ENCODE results near the gene GDPD5.

The GDPD5 gene, protein sequence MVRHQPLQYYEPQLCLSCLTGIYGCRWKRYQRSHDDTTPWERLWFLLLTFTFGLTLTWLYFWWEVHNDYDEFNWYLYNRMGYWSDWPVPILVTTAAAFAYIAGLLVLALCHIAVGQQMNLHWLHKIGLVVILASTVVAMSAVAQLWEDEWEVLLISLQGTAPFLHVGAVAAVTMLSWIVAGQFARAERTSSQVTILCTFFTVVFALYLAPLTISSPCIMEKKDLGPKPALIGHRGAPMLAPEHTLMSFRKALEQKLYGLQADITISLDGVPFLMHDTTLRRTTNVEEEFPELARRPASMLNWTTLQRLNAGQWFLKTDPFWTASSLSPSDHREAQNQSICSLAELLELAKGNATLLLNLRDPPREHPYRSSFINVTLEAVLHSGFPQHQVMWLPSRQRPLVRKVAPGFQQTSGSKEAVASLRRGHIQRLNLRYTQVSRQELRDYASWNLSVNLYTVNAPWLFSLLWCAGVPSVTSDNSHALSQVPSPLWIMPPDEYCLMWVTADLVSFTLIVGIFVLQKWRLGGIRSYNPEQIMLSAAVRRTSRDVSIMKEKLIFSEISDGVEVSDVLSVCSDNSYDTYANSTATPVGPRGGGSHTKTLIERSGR
- 34.2 to 88.6 (median 65.4) reads per million in 4 donors for total RNA-seq

DNA sequence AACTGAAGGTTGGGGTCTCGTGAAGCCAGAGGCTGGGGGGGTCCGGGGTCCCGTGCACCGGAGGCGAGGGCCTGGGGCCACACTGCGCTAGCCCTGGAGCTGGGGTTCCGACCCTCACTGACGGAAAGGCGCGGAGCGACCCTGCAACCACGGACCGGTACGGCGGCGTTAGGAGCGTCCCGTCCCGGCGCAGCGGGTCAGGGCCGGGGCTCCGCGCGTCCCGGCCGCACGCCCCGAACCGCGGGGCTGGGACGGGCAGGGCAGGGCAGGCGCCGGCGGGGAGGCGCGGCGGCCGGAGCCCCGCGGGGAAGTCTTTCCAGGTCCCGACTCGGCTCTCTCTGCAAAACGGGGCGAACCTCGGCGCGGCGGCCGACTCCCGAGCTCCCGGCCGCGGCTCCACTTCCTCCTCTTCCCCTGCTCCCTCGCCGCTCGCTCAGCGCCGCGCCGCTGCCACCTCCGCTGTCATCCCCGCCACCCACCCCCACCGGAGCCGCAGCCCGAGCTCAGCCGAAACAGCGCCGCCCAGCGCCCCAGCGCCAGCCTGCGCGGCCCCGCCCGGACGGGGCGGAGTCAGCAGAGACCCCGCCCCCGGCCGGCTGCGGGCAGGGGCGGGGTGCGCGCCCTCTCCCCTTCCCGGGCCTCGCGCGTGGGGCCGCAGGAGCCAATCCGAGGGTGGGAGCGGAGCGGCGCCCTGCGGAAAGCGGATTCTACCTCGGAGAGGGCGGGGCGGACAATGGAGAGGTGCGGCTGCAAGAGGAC, at the start of gene GDPD5:
TSS of gene GDPD5 (minus strand) at position 509 of the 759 bp plus-strand sequence. CDS start 48,206 bp downstream, outside the sequence.
- DNase-seq: peak; percentile 82 to 91 (median 85)

DNA sequence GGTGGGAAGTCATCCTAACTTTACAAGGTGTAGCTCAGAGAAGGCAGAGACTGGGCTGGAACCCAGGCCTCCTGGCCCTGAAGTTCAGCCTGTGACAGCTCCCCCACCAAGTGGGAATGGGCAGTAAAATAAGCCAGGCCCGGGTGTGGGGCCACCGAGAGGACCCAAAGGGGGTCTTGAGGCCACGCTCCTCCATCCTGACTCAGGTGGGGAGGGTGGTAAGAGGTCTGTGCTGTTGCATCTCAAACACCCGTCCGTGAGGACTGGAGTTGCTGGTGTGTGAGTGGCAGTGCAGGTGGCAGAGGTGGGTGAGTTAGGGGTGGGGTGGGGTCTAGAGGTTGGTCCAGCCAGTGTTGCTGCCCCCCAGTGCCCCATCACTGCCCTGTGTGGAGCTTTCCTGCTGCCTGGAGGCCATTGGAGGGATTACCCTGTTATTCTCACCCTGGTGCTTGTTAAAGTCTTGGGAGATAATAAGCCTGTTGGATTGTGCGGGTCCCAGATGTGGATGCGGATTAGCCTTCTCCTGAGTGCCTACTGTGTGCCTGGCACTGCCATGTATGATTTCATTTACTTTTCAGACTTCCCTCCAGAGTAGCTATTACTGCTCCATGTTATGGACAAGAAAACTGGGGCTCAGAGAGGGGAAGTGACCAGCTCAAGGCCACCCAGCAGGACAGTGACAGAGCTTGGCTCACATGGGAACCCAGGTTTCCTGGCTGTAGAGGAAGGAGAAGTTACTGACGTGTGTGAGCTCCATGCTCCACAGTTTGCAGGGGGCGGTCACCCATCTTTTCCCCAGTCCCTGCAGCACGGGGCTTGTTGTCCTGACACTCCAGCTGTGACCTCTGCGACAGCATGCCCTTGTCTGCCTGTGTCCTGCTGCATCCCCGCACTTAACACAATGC, 49.2 kb upstream of the GDPD5 start:
- no peak for DNase-seq

DNA sequence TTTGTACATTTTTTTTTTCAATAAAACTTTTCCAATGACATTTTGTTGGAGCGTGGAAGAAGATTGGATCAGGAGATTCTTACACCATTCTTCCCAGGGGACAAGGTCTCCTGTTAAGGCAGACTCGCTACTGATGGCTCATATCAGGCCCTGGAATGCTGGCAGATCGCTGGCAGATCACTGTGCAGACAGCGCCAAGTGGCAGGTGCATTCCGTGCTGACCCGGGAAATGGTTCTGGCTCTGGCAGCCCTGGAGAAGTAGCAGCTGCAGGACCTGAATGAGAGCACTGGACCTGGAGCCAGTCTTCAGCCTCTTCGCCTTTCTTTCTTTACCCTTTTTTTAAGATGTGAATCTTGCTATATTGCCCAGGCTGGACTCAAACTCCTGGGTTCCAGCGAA, 47.0 kb upstream of the GDPD5 start:
- DNase-seq: no peak

DNA sequence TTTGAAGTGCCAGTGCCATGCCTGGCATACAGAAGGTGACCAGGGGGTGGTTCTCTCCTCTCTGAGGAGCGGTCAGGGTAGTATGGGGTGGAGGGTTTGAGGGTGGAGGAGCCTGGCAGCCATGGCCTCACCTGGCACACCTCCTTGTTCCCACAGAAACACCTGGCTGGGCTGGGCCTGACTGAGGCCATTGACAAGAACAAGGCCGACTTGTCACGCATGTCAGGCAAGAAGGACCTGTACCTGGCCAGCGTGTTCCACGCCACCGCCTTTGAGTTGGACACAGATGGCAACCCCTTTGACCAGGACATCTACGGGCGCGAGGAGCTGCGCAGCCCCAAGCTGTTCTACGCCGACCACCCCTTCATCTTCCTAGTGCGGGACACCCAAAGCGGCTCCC, 45.9 kb upstream of the GDPD5 start:
- DNase-seq: no peak

DNA sequence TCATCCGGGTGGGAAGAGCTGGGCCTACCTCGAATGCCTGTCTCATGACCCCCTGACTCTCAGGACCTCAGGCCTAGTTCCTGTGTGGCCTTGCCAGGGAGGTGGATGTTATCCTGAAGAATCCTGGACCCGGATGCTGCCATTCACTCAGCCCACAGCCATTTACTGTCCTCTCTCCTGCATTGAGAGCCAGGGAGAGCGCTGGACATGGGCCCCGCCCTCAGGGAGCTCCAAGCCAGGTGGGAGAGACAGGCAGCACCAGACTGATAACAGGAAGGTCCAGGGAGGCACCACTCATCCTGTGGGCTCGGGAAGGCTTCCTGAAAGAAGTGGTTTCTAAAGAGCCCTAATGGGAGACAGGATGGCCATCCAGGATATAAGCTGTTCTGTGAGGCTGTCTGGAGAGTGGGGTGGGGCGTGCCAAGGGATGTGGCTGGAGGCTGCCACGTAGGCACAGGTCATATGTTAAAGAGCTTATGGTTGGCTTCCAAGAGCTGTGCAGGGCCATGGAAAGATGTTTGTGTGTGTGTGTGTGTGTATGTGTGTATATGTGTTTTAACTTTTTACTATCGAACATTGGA, 44.9 kb upstream of the GDPD5 start:
- no peak for DNase-seq

DNA sequence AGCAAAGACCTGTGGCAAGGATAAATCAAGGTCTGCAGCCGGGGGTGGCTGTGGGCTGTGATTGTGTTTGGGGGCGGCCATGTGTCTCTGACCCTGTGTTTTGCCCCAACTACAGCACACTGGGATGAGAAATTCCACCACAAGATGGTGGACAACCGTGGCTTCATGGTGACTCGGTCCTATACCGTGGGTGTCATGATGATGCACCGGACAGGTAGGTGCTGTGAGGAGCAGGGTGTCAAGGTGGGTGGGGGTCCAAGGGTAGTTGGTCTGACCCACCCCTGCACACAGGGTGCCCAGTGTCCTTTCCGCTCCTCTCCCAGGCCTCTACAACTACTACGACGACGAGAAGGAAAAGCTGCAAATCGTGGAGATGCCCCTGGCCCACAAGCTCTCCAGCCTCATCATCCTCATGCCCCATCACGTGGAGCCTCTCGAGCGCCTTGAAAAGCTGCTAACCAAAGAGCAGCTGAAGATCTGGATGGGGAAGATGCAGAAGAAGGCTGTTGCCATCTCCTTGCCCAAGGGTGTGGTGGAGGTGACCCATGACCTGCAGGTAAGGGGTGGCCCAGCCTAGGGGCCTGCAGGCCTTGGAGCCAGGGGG, 43.0 kb upstream of the GDPD5 start:
- no peak for DNase-seq

DNA sequence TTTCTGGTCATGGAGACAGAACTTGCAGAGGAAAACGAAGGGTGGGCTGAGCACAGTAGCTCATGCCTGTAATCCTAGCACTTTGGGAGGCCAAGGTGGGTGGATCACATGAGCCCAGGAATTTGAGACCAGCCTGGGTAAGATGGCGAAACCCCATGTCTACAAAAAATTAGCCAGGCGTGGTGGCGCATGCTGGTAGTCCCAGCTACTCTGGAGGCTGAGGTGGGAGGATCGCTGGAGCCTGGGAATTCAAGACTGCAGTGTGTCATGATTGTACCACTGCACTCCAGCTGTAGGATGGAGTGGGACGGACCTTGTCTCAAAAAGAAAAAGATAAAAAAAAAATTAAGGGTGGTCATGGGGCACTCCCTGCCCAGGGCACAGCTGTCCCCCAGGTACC, 42.2 kb upstream of the GDPD5 start:
- no peak for DNase-seq

DNA sequence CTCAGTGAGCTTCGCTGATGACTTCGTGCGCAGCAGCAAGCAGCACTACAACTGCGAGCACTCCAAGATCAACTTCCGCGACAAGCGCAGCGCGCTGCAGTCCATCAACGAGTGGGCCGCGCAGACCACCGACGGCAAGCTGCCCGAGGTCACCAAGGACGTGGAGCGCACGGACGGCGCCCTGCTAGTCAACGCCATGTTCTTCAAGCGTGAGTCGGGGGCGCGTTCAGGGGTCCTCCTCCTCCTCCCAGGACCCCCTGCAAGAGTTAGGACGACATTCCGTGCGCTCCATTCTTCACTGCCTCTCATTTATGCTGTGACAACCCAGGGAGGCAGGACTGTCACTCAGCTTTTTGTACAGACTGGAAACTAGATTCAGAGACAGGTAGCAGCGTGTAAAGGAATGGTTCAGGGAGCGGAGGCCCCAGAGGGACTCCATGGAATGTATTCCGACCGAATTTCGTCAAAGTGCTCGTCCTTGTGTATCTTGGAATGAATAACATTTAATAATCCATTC, 41.1 kb upstream of the GDPD5 start:
- DNase-seq: no peak

DNA sequence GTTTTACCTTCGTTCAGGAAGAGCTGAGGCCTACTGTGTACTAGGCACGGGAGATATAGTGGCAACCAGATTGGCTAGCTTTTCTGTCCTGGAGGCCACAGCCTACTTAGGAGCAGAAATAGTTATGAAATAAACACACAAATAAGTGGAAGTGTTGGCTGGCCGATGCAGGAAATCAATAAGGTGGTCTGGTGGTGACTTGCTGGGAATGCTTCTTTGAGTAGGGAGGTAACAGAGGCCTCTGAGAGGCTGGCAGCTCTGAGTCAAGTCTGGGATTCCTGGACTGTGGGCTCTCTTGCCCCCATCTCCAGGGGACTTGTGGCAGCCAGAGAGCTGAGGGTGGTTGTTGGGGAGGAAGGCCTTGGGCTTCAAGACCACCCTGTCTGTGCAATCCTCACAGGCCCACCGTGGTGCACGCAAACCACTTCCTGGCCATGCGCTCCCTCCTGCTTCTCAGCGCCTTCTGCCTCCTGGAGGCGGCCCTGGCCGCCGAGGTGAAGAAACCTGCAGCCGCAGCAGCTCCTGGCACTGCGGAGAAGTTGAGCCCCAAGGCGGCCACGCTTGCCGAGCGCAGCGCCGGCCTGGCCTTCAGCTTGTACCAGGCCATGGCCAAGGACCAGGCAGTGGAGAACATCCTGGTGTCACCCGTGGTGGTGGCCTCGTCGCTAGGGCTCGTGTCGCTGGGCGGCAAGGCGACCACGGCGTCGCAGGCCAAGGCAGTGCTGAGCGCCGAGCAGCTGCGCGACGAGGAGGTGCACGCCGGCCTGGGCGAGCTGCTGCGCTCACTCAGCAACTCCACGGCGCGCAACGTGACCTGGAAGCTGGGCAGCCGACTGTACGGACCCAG, 40.4 kb upstream of the GDPD5 start:
- DNase-seq: no peak

DNA sequence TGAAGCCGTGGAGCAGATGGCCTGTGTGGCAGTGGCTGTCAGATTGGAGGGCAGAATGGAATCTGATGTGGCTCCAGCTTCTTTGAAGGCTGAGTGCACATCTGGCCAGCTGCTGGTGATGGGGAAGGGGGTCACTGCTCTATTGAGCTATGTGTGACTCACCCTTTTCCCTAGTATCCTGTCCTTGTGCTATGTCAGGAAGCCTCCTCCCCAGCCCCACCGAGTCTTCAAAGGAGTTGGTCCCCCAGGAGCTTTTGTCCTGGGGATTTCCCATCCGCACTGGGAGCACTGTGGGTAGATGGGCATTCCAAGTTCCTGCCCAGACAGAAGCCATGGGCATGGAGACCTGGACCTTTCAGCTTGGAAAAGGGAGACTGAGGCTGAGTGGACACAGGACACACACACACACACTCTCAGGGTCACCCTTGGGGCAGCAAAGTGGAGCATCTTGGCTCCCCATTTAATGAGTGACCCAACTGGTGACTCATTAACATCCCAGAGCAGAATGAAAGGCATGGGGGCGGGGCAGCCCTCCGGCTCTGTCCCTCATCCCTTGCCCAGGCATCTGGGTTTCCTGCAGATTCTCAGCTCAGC, 39.6 kb upstream of the GDPD5 start:
- DNase-seq: no peak

DNA sequence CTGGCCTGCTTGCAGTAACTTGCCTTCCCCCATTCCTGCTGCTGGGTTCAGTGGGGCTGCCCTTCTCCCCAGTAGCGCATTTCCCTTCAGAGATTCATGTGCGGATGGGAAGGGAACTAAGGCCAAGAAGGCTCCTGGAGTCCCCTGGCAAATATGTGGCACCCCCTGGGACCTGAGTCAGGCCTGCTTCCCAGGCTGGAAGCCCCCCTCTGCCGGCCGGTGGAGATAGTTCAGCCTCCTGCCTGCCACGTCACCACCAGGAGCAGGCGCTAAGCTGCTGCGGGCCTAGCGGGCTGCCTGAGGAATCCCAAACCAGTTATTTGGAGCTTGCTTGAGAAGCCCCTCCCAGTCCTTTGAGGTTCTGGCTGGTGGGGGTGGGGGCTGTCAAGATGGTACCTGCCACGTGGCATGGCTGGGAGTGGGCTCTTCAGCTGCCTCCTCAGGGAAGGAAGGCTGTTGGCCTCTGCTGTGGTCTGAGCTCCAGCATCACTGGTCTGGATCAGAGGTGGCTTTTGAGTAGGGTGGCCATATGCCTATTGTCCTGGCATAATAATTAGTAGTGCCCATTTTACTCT, 38.3 kb upstream of the GDPD5 start:
- no peak for DNase-seq

DNA sequence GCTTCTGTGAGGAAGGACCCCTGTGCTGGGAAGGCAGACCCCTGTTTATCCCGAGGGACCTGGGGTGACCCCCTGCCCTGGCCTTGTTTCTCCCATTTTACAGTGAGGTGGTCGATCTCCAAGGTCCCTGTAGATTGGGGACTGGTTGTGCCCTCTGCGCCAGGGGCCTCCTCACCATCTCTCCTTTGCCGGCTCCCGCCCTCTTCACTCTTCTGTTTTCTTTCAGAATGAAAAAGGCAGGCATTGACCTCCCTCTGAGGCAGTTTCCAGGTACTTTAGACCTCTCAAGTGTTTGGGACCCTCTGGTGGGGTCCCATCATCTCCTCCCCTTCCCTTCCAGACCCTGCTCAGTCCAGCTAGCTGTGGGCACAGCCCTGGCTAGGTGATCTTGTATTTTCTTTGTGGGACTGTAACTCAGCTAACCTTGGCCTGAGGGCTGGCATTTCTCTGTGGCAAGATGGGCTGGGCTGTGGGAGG, 37.8 kb upstream of the GDPD5 start:
- no peak for DNase-seq

DNA sequence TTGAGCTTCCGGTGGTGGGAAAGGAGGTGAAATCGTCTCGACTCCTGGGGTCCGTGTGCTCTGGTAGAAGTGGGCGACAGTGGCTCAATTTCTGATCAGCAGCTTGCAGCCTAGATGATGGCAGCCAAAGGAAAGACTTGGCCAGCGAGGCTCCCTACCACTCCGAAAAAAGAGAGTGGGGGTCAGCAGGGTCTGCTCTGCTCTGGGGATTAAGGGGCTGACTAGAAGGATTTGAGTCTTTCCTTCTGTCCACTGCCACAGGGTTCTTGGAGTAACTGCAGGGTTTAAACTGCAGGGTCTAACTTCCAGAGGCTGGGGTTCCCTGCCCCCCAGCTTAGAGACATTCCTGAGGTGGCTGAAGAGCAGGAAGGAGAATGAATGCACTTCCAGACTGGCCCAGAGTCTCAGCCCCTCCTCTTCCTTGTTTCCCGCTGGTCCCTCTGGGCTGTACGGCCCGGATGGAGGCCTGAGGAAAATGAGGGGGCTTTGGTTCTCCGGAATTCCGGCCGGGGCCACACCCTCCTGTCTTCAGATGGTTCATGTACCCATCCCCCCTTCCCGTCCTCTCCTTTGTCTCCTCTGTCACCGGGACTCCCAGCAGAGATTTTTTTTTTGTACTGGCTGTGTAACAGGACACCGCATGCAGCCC, 37.2 kb upstream of the GDPD5 start:
- no peak for DNase-seq

DNA sequence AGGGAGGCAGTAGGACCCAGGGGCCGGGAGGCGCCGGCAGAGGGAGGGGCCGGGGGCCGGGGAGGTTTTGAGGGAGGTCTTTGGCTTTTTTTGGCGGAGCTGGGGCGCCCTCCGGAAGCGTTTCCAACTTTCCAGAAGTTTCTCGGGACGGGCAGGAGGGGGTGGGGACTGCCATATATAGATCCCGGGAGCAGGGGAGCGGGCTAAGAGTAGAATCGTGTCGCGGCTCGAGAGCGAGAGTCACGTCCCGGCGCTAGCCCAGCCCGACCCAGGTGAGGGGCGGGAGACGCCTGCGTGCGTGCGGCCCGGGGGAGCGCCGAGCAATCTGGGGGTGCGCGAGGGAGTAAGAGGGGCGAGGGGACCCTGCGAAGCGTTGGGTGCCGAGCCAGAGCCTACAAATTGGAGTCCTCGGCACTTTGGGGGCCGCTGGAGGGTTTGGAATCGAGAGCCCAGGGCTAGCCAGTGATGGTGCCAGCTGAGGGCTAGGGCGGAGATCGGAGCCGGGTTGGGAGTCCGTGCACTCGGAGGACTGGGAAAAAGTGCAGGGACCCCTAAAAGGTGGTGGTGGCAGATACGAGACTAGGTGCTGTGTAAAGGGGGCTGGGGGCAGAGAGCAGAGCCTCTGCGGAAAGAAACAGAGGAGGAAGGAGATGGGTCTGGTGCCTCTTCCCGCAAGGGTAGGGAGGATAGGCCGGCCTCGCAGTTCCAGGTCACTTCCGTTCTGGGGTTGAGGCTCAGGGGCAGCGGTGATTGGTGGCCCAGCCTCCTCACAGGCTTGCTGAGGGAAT, 36.5 kb upstream of the GDPD5 start, which contains the start of gene SERPINH1:
TSS of gene SERPINH1 (plus strand) at position 206 of the 788 bp plus-strand sequence. CDS start 4,097 bp downstream, outside the sequence.
- DNase-seq: peak; percentile 29 to 75 (median 39)

DNA sequence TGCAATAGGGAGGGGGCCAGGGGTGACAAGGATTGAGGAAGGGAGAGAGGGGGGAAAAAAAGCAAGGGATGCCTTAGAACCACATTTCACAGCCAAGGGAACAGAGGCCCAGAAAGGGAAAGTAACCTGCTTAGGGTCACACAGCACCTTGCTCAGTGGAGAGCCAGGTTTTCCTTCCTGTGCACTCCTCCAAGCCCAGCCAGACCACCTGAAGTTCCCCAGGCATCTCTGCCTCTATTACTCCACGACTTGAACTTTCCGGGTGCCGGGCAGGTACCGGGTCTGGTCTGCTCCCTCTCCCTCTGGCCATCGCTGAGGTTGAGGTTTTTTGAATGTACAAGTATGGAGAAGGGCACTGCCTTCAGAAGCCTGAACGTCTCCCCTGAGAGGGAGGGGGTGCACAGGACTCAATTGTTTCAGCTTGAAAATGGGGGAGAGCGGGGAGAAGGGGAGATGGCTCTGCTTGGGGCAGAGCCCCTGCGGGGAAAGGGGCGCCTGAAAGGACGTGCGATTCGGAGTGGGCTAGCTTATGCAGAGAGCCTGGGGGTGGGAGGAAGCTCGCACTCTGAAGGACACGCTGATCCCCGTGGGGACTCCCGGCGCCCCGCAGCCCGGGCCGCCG, 35.8 kb upstream of the GDPD5 start:
- no peak for DNase-seq

DNA sequence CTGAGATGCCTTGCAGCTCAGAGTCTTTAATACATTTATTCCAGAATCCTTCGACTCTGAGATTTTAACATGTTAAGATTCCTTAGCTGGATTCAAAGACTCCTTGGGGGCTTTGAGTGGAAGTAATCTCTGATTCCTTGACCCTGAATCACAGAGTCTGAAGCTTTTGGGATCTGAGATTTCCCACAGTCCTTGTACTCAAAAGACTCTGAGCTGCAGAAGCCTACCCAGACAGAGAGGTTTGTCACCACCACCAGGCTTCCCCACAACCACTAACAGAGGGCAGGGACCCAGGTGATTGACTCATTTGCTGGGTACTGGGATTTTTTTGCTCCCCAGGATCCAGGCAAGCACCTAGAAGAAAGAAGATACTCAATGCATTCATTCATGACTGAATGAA, 34.9 kb upstream of the GDPD5 start:
- no peak for DNase-seq
